Upper lobe of left lung (tissue), 6 donors: ENCODE data around the gene ERICH2. TPM values are rescaled to one million over a fixed set of nuclear protein-coding genes. Genes with fewer than 3 reads are reported as not detected.
A peak's percentile ranks its signal among the peaks of the same experiment; 100 is the strongest.
"Not testable (repeated sequence)": the region's sequence is repeated elsewhere in the genome, so short reads cannot be mapped to it uniquely, and the experiment has no call there.

Experiments used
- ATAC-seq, 2 donors: fragments of 200-7000 bp; cut with Tn5 transposase; one replicate each; pipeline ENCODE4 v1.9.1; 2022; ENCODE audit warnings: mild to moderate bottlenecking in 2 of 2, moderate library complexity in 2 of 2; ENCODE audit not compliant: low FRiP score in 2 of 2
- DNase-seq, 2 donors: peaks; one replicate each; pipeline ENCODE4 v3.0.0-alpha.2; 2019 to 2020
- H3K27ac ChIP-seq, 4 donors: fragments of 200-600 bp; sonication (generic); one replicate each; pipeline ENCODE4 v1.5.1; 2016 to 2019
- H3K27me3 ChIP-seq, 4 donors: fragments of 200-600 bp; sonication (generic); one replicate each; pipeline ENCODE4 v1.5.1; 2017 to 2019
- H3K36me3 ChIP-seq, 4 donors: fragments of 200-600 bp; sonication (generic); one replicate each; pipeline ENCODE4 v1.5.1; 2016 to 2019
- H3K4me1 ChIP-seq, 4 donors: fragments of 200-600 bp; sonication (generic); one replicate each; pipeline ENCODE4 v1.5.1; 2018 to 2019
- H3K4me3 ChIP-seq, 4 donors: fragments of 200-600 bp; sonication (generic); one replicate each; pipeline ENCODE4 v1.5.1; 2017 to 2019; ENCODE audit warnings: mild to moderate bottlenecking in 2 of 4, moderate library complexity in 1 of 4
- H3K9me3 ChIP-seq, 4 donors: fragments of 200-600 bp; sonication (generic); one replicate each; pipeline ENCODE4 v1.5.1; 2018 to 2019
- EP300 ChIP-seq, 4 donors: sonication (generic); formaldehyde crosslinking; IDR thresholded peaks; one replicate each; pipeline ENCODE4 v1.5.1; 2017; ENCODE audit warnings: antibody characterized with exemption in 4 of 4, control low read depth in 2 of 4
- POLR2A ChIP-seq, 4 donors: fragments of 450-650 bp; IDR thresholded peaks; one replicate each; pipeline ENCODE4 v1.5.1; 2016 to 2017; ENCODE audit warnings: antibody characterized with exemption in 4 of 4, mild to moderate bottlenecking in 2 of 4
- POLR2AphosphoS5 ChIP-seq, 2 donors: sonication (generic); formaldehyde crosslinking; IDR thresholded peaks; one replicate each; pipeline ENCODE4 v1.5.1; 2017; ENCODE audit warnings: antibody characterized with exemption in 2 of 2
- WGBS, 2 donors: methylation state at CpG; one replicate each; pipeline ENCODE4 v1.1.5; 2017 to 2018; 5-methylcytosine and 5-hydroxymethylcytosine counted together
- total RNA-seq, 6 donors: library from RNA; depleted of rRNA in 4 of 6; stranded (reverse); fragments of >200 nt in 4 of 6; gene quantifications; one replicate each; pipeline versions ENCODE4 v1.1.0 to v1.2.1, GENCODE V29; 2016 to 2021
- TF ChIP-seq, protein P1 (sequence below), 6 experiments: fragments of 450-650 bp in 4 of 6; fragments of 200-600 bp in 2 of 6; sonication (generic) in 2 of 6; IDR thresholded peaks; one replicate each; pipeline ENCODE4 v1.5.1; 2016 to 2019; ENCODE audit warnings: antibody characterized with exemption in 6 of 6
- donor health status: DM: no; HTN: no; CAD: no; lungs with moderate emphysema.
- donor health status: DM: no; HTN: yes; CAD: no; lungs with severe emphysema.

ERICH2 gene
- total RNA-seq, 6 donors from 2014 or later, result 1.6 to 19.7 (median 4.3) TPM

DNA sequence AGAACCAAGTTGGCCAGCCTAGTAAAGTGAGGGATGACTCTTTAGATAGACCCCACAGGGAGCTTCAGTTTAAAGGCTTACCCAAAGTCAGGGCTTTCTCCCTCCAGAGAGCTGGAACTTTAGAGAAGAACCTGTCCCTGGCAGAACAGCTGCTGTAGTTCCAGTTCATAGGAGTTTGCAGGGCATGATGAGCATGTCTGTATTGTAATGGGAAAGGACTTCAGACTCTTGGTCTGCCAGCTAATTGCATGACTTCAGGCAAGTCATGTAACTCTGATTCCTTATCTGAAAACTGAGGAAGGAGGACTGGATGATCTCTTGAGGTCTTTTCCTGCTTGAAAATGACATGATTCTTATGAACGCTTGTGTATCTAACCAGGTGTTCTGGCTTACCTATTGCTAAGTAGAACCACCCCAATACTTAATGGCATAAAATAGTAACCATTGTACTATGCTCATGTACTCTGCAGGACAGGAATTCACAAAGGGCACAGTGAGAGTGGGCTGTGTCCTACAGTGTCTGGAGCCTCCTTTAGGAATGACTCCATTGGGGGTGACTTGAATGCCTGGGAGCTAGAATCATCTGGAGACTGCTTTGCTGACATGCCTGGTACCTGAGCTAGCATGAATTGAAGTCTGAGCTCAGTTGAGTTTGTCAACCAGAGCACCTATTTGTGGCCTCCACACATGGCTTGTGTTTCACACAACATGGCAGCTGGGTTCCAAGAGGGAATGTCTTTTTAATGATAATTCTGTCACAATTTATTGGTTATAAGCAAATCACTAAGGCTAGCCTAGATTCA lies 36.2 kb upstream of the ERICH2 start:
- H3K4me3 ChIP-seq, result no peak overlapping the region
- no peak overlapping the region for H3K27ac ChIP-seq
- no peaks in the 10 kb centered on the region for H3K36me3 ChIP-seq
- DNase-seq (no peak), ATAC-seq (no peak)
- 0 to 44% methylated on average over 1 of the region's 1 CpG for WGBS, 2 donors
- H3K4me1 ChIP-seq, result no peaks in the 10 kb centered on the region
- TF ChIP-seq POLR2A (IDR thresholded peaks at IDR 0.05) (no peak), EP300 (IDR thresholded peaks at IDR 0.05) (no peak), POLR2AphosphoS5 (IDR thresholded peaks at IDR 0.05) (no peak)
- TF ChIP-seq, protein P1, sequence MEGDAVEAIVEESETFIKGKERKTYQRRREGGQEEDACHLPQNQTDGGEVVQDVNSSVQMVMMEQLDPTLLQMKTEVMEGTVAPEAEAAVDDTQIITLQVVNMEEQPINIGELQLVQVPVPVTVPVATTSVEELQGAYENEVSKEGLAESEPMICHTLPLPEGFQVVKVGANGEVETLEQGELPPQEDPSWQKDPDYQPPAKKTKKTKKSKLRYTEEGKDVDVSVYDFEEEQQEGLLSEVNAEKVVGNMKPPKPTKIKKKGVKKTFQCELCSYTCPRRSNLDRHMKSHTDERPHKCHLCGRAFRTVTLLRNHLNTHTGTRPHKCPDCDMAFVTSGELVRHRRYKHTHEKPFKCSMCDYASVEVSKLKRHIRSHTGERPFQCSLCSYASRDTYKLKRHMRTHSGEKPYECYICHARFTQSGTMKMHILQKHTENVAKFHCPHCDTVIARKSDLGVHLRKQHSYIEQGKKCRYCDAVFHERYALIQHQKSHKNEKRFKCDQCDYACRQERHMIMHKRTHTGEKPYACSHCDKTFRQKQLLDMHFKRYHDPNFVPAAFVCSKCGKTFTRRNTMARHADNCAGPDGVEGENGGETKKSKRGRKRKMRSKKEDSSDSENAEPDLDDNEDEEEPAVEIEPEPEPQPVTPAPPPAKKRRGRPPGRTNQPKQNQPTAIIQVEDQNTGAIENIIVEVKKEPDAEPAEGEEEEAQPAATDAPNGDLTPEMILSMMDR (IDR thresholded peaks at IDR 0.05), result no peak
- no peaks in the 10 kb centered on the region for H3K9me3 ChIP-seq
- no peaks in the 10 kb centered on the region for H3K27me3 ChIP-seq

DNA sequence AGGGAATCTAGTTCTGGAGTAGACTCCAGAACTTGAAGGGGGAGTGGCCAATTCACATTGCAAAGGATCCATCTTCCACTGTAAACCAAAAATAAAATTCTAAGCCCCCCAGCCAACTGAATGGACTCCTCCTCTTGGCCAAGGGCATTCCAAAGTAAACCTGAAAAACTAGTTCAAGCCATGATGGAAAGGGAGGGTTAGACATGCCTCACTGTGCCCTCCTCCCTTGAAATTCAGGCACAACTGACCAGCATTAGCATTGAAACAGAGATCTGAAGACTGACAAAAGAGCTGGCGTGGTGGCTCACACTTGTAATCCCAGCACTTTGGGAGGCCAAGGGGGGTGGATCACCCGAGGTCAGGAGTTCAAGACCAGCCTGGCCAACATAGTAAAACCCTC lies 35.6 kb upstream of the ERICH2 start:
- not testable (repeated sequence) for ATAC-seq, H3K9me3 ChIP-seq

DNA sequence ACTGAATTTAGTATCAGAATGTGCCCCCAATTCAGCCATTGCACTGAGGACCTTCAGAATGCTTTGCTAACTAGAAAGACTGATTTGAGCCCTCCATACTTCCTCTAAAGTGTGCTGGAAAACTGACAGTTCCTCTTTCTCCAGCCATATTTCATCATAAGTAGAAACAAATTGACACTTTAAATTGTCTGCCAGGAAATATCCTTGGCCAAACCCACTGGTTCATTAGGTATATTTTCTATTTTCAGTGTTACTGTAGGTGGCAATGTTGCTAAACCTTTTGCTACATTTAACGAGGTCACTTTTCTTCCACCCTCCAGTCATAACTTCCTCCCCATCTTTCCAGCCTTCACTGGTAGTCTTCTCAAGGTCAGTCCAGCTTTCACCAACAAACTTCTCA lies 33.5 kb upstream of the ERICH2 start:
- Histone ChIP-seq H3K27ac (no peak overlapping the region), H3K27me3 (no peaks in the 10 kb centered on the region), H3K4me3 (no peak overlapping the region), H3K36me3 (no peaks in the 10 kb centered on the region), H3K9me3 (no peaks in the 10 kb centered on the region), H3K4me1 (peaks cover 0 to 7% (median 0%) of the 10 kb centered on the region in 4 donors)
- DNase-seq, result no peak
- 21 to 26% methylated on average over 1 of the region's 1 CpG for WGBS, 2 donors
- no peak for ATAC-seq
- TF ChIP-seq POLR2A (IDR thresholded peaks at IDR 0.05), result no peak
- TF ChIP-seq, protein P1 (IDR thresholded peaks at IDR 0.05), result peak in 2 of 6 experiments; percentile 11 to 33

More for the DNA sequence above, 35.6 kb upstream of the ERICH2 start:
- DNase-seq, H3K36me3 ChIP-seq, H3K4me3 ChIP-seq, H3K4me1 ChIP-seq, H3K27ac ChIP-seq, H3K27me3 ChIP-seq: not testable (repeated sequence)
- 76 to 97% methylated on average over 2 of the region's 2 CpGs for WGBS, 2 donors

DNA sequence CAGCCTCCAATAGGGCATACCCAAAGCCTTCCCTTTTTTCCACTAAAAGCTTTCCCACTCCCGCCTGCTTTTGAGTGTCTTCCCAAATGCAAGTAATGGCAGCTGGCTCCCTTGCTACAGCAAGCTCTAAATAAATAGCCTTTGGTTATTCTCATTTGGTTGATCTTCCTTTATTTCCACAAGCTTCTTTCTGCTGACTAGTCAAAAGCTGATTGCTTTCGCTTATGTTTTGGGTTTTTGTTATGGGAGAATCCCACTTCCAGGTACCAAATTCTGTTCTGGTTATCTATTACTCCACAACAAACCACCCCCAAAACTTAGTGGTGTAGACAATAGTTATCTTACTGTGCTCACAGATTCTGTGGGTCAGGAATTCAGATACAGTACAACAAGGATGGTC lies 32.8 kb upstream of the ERICH2 start:
- no peaks in the 10 kb centered on the region for H3K36me3 ChIP-seq
- WGBS, 2 donors, result 88 to 95% methylated on average over 2 of the region's 2 CpGs
- no peaks in the 10 kb centered on the region for H3K27me3 ChIP-seq
- H3K9me3 ChIP-seq, result no peaks in the 10 kb centered on the region
- H3K27ac ChIP-seq, result no peak overlapping the region
- H3K4me1 ChIP-seq, result peaks cover 0 to 7% (median 0%) of the 10 kb centered on the region in 4 donors
- no peak for DNase-seq
- TF ChIP-seq EP300 (IDR thresholded peaks at IDR 0.05) (no peak), POLR2A (IDR thresholded peaks at IDR 0.05) (no peak), POLR2AphosphoS5 (IDR thresholded peaks at IDR 0.05) (no peak)
- TF ChIP-seq, protein P1 (IDR thresholded peaks at IDR 0.05), result no peak
- no peak for ATAC-seq
- no peak overlapping the region for H3K4me3 ChIP-seq

DNA sequence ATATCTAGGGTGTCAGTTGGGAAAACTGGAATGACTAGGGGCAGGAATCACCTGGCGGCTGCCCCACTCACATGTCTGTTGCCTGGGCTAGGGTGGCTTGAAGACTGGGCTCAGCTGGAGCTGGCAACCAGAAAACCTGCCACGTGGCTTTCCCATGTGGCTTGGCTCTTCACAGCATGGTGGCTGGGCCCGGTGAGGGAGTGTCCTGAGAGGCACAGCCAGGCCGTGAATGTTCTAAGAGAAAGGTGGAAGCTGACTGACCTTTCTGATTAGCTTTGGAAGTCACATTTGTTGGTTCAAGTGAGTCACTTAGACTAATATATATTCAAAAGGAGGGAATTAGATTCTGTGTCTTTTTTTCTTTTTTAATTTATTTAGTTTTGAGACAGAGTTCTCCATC lies 32.4 kb upstream of the ERICH2 start:
- Histone ChIP-seq H3K4me3 (no peak overlapping the region), H3K27me3 (no peaks in the 10 kb centered on the region), H3K4me1 (peaks cover 0 to 7% (median 0%) of the 10 kb centered on the region in 4 donors), H3K36me3 (no peaks in the 10 kb centered on the region), H3K9me3 (no peaks in the 10 kb centered on the region), H3K27ac (no peak overlapping the region)
- ATAC-seq (no peak), DNase-seq (no peak)
- WGBS, 2 donors, result 82 to 83% methylated on average over 4 of the region's 4 CpGs
- TF ChIP-seq EP300 (IDR thresholded peaks at IDR 0.05), result no peak
- TF ChIP-seq POLR2A (IDR thresholded peaks at IDR 0.05), result no peak
- no peak for TF ChIP-seq POLR2AphosphoS5 (IDR thresholded peaks at IDR 0.05)
- TF ChIP-seq, protein P1 (IDR thresholded peaks at IDR 0.05), result no peak
